Measurements from ENCODE around the gene ODAPH.

DNA sequence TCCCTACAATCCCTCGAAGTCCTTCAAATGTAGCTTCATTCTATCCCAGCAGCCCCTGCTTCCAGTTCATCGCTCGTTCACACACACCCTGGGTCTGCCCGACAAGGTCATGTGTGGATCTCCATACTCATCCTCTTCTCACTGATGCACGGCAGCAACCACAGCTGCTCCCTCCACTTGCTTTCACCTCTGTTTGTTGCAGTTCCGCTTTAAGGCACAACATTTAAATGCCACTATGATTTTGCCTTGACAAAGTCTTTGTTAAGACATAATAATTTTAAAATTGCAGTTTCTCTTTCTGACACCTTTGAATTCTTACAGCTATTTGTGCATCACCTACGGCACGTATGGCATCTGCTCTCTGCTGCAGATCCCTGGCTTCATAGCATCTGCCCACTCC, 1.8 kb downstream of the ODAPH start:
- TF ChIP-seq POLR2AphosphoS5 (IDR thresholded peaks at IDR 0.05; ENCODE audit: borderline replicate concordance, low read depth, low read length) (no peak), EZH2 (IDR thresholded peaks at IDR 0.05) (no peak)

Measured in SK-N-MC (cell line).